Panc1 (cell line): ENCODE data around the gene RDX. TPM values are rescaled to one million over a fixed set of nuclear protein-coding genes. Genes with fewer than 3 reads are reported as not detected.

Source experiments
- ATAC-seq: fragments of 200-7000 bp; cut with Tn5 transposase; 2 replicates; pipeline ENCODE4 v1.9.1; 2020; ENCODE audit warnings: mild to moderate bottlenecking, moderate library complexity
- BruUV-seq: library from RNA; stranded (reverse); fragments of 400-500 nt; replicated peaks from 2 replicates; lab custom pipeline; 2021; lab: Mats Ljungman, UMichigan
- CTCF ChIA-PET: fragments of 300-600 bp; sonication (Branson Sonifier 250); formaldehyde crosslinking; loops from one replicate; lab custom pipeline; 2022; ENCODE audit warnings: antibody characterized with exemption; lab: Charles Lee
- POLR2A ChIA-PET: fragments of 300-600 bp; sonication (Branson Sonifier 250); formaldehyde crosslinking; loops from one replicate; lab custom pipeline; 2022; ENCODE audit warnings: antibody characterized with exemption; lab: Charles Lee
- DNase-seq: peaks from one replicate; pipeline ENCODE4 v3.0.0-alpha.2; 2010; ENCODE audit warnings: low read depth, low spot score
- H3K27ac ChIP-seq: 2 replicates; pipeline ENCODE4 v1.5.1; 2011; ENCODE audit warnings: mild to moderate bottlenecking, low read length, inconsistent platforms
- H3K27me3 ChIP-seq: fragments of 200-500 bp; sonication (Bioruptor generic); 2 replicates; pipeline ENCODE4 v1.6.0; 2014; ENCODE audit warnings: low read length, inconsistent platforms; ENCODE audit not compliant: control insufficient read depth, insufficient read depth
- H3K36me3 ChIP-seq: fragments of 200-500 bp; sonication (Bioruptor generic); 2 replicates; pipeline ENCODE4 v1.5.1; 2014; ENCODE audit warnings: inconsistent platforms, mild to moderate bottlenecking, low read length, moderate library complexity; ENCODE audit not compliant: control insufficient read depth, insufficient read depth
- H3K4me1 ChIP-seq: 2 replicates; pipeline ENCODE4 v1.5.1; 2011; ENCODE audit warnings: inconsistent platforms, mild to moderate bottlenecking, low read length, moderate library complexity; ENCODE audit not compliant: control insufficient read depth, insufficient read depth
- H3K4me3 ChIP-seq, 2 experiments: 2 replicates each; pipeline ENCODE4 v1.5.1; 2011 to 2012; ENCODE audit warnings: low read depth in 2 of 2, low read length in 2 of 2, mild to moderate bottlenecking in 2 of 2, inconsistent platforms in 1 of 2, moderate library complexity in 1 of 2
- H3K9me3 ChIP-seq: fragments of 200-500 bp; sonication (Bioruptor generic); 2 replicates; pipeline ENCODE4 v1.5.1; 2014; ENCODE audit warnings: low read depth, mild to moderate bottlenecking, inconsistent platforms, low read length, moderate library complexity; ENCODE audit not compliant: control insufficient read depth, insufficient read depth
- CTCF ChIP-seq: fragments of 450-650 bp; IDR thresholded peaks from 2 replicates; pipeline ENCODE4 v1.5.1; 2017; ENCODE audit warnings: mild to moderate bottlenecking
- POLR2AphosphoS5 ChIP-seq: IDR thresholded peaks from 2 replicates; pipeline ENCODE4 v1.6.1; 2012; ENCODE audit warnings: mild to moderate bottlenecking, low read depth, low read length, moderate library complexity
- REST ChIP-seq, 2 experiments: IDR thresholded peaks; 2 replicates each; pipeline ENCODE4 v1.6.1; 2011 to 2012; ENCODE audit warnings: low read depth in 2 of 2, control low read depth in 1 of 2, low read length in 1 of 2, mild to moderate bottlenecking in 1 of 2, moderate library complexity in 1 of 2; ENCODE audit not compliant: insufficient read depth in 1 of 2
- SIN3A ChIP-seq: IDR thresholded peaks from 2 replicates; pipeline ENCODE4 v1.6.1; 2012; ENCODE audit warnings: low read depth, mild to moderate bottlenecking, low read length, moderate library complexity, borderline replicate concordance; ENCODE audit not compliant: insufficient read depth
- TCF7L2 ChIP-seq: IDR thresholded peaks from 2 replicates; pipeline ENCODE4 v1.6.1; 2011; ENCODE audit warnings: mild to moderate bottlenecking, low read depth, low read length, inconsistent platforms
- in situ Hi-C: cut with HindIII; loops from 2 replicates; pipeline ENCODE4 v1.10.0; 2016; ENCODE audit warnings: low sequenced_read_pairs, low pct_unique_long_range_greater_than_20kb
- intact Hi-C: fragments of 100-400 bp; cut with micrococcal nuclease; formaldehyde crosslinking; loops from one replicate; pipeline ENCODE4 v1.10.0; 2022; ENCODE audit not compliant: unreplicated experiment
- total RNA-seq: library from RNA; stranded (reverse); gene quantifications from one replicate; pipeline ENCODE4 v1.2.1, GENCODE V29; 2021; ENCODE audit not compliant: unreplicated experiment

RDX gene
- total RNA-seq, 1 experiment from 2014 or later: 200 TPM

DNA sequence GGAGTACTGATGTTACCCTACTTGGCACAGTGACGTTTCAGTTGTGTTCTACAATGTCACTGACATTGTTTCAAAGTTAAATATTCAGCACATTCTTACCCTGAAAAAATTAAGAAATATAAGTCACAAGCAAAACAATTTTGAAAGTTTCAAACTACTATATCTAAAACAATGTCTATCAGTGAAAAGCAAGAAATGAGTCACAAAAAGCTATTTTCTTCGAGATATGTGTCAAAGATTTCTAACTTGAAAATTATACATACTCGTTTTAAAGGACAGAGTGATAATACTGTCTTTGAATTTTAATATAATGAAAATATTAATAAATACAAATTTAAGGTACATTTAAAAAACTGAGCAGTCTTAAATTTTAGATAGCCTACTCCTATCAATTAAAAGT lies 42.9 kb downstream of the RDX start:
- Histone ChIP-seq H3K27ac (no peak overlapping the region), H3K9me3 (no peaks in the 10 kb centered on the region), H3K4me1 (peaks cover 8% of the 10 kb centered on the region), H3K27me3 (no peaks in the 10 kb centered on the region), H3K4me3 (no peak overlapping the region), H3K36me3 (peaks cover 72% of the 10 kb centered on the region)
- intact Hi-C loops (loop anchor here (5.0 kb wide), 1 partner anchor 51 kb away; no protein-coding TSS in a partner anchor), in situ Hi-C loops (no loop called here)
- TF ChIP-seq TCF7L2 (no peak), CTCF (no peak)
- ATAC-seq (no peak), DNase-seq (no peak)
- ChIA-PET CTCF (no interaction called here), POLR2A (no interaction called here)
- BruUV-seq: no TSS peak

- ChIA-PET POLR2A (no interaction called here), CTCF (no interaction called here)
- DNase-seq (peak; percentile 25), ATAC-seq (peak; percentile 78)
- in situ Hi-C loops (no loop called here), intact Hi-C loops (loop anchor here (5.0 kb wide), 1 partner anchor 50 kb away; no protein-coding TSS in a partner anchor)
- H3K9me3 ChIP-seq: no peaks in the 10 kb centered on the region
- H3K27me3 ChIP-seq: no peaks in the 10 kb centered on the region
- BruUV-seq: no TSS peak
- TF ChIP-seq POLR2AphosphoS5 (no peak), CTCF (no peak), REST (IDR thresholded peaks at IDR 0.05; ENCODE audit: insufficient read depth in 1 of 2, low read depth in 2 of 2, low read length in 1 of 2) (no peak), TCF7L2 (no peak), SIN3A (no peak)
- H3K36me3 ChIP-seq: peaks cover 72% of the 10 kb centered on the region
- no peak overlapping the region for H3K27ac ChIP-seq
- H3K4me3 ChIP-seq: no peak overlapping the region
- peaks cover 8% of the 10 kb centered on the region for H3K4me1 ChIP-seq
Measured at GRCh38 chr11:110251836-110252235, 44.6 kb downstream of the RDX start.
